K562 (cell line): ENCODE measurements around the gene LMAN1L. TPM values are rescaled to one million over a fixed set of nuclear protein-coding genes. Genes with fewer than 3 reads are reported as not detected.

Experiments used
- ATF1 ChIP-seq, 2 experiments: fragments of 450-650 bp in 1 of 2; IDR thresholded peaks; 2 replicates each; pipeline ENCODE4 v1.6.1; 2016; ENCODE audit warnings: missing compliant biosample characterization in 1 of 2, missing genetic modification characterization in 1 of 2
- ATF7 ChIP-seq: fragments of 450-650 bp; IDR thresholded peaks from 2 replicates; pipeline ENCODE4 v1.7.1; 2014; ENCODE audit warnings: mild to moderate bottlenecking, moderate library complexity
- DIDO1 ChIP-seq: fragments of 450-650 bp; IDR thresholded peaks from 2 replicates; pipeline ENCODE4 v1.6.1; 2016; ENCODE audit warnings: low read depth, missing biosample characterization, missing genetic modification characterization
- GTF3C2 ChIP-seq: IDR thresholded peaks from 3 replicates; pipeline ENCODE4 v1.6.1; 2011; ENCODE audit warnings: borderline replicate concordance, mild to moderate bottlenecking, moderate library complexity; ENCODE audit not compliant: insufficient read length; ENCODE audit errors: extremely low read depth
- KAT7 ChIP-seq: sonication (generic); formaldehyde crosslinking; IDR thresholded peaks from 2 replicates; pipeline ENCODE4 v1.8.0; 2022; ENCODE audit warnings: missing genetic modification reagents, mild to moderate bottlenecking, borderline replicate concordance
- KDM2B ChIP-seq: fragments of 250-450 bp; sonication (Bioruptor Pico); IDR thresholded peaks from 2 replicates; pipeline ENCODE4 v1.8.0; 2021; ENCODE audit warnings: mild to moderate bottlenecking, moderate library complexity
- KLF10 ChIP-seq: fragments of 250-450 bp; sonication (Bioruptor Pico); IDR thresholded peaks from 2 replicates; pipeline ENCODE4 v1.6.1; 2021; ENCODE audit warnings: matching md5 sums
- NFYB ChIP-seq: IDR thresholded peaks from 2 replicates; pipeline ENCODE4 v1.6.1; 2011; ENCODE audit warnings: mild to moderate bottlenecking, moderate library complexity; ENCODE audit not compliant: insufficient read length; ENCODE audit errors: extremely low read depth
- POU5F1 ChIP-seq: fragments of 150-350 bp; IDR thresholded peaks from 2 replicates; pipeline ENCODE4 v1.6.1; 2014; ENCODE audit warnings: borderline replicate concordance, low read length, low read depth, mild to moderate bottlenecking; ENCODE audit not compliant: partially characterized antibody
- SAFB2 ChIP-seq: fragments of 200-400 bp; formaldehyde crosslinking; IDR thresholded peaks from 2 replicates; pipeline ENCODE4 v1.6.1; 2018; ENCODE audit warnings: borderline replicate concordance, low read length, low read depth, moderate library complexity; ENCODE audit not compliant: severe bottlenecking
- SMARCC2 ChIP-seq: fragments of 450-650 bp; IDR thresholded peaks from 2 replicates; pipeline ENCODE4 v1.6.1; 2017; ENCODE audit warnings: antibody characterized with exemption, moderate library complexity, mild to moderate bottlenecking, low read depth
- STAG1 ChIP-seq: sonication (generic); formaldehyde crosslinking; IDR thresholded peaks from 2 replicates; pipeline ENCODE4 v1.5.0; 2020; ENCODE audit warnings: missing genetic modification reagents, borderline replicate concordance
- TCF3 ChIP-seq: sonication (generic); formaldehyde crosslinking; IDR thresholded peaks from 2 replicates; pipeline ENCODE4 v1.4.0; 2020; ENCODE audit warnings: mild to moderate bottlenecking, missing genetic modification reagents
- THAP7 ChIP-seq: fragments of 250-450 bp; sonication (Bioruptor Pico); IDR thresholded peaks from 2 replicates; pipeline ENCODE4 v1.5.0; 2021
- ZBTB17 ChIP-seq: fragments of 450-650 bp; formaldehyde crosslinking; IDR thresholded peaks from 2 replicates; pipeline ENCODE4 v1.4.0; 2020; ENCODE audit warnings: mild to moderate bottlenecking
- ZC3H11A ChIP-seq: IDR thresholded peaks from 2 replicates; pipeline ENCODE4 v1.6.1; 2012; ENCODE audit warnings: low read depth, low read length, improper control_type of control experiment
- ZFX ChIP-seq: sonication (generic); formaldehyde crosslinking; IDR thresholded peaks from 2 replicates; pipeline ENCODE4 v1.8.0; 2022; ENCODE audit warnings: mild to moderate bottlenecking, missing genetic modification reagents, moderate library complexity
- ZNF707 ChIP-seq: fragments of 250-450 bp; sonication (Bioruptor Pico); conservative IDR thresholded peaks from 2 replicates; pipeline ENCODE4 v1.8.0; 2022; ENCODE audit warnings: inconsistent platforms, mild to moderate bottlenecking, moderate library complexity
- polyA plus RNA-seq, 8 experiments: library from polyadenylated mRNA; depleted of rRNA in 4 of 8; stranded (reverse) in 5 of 8; unstranded in 3 of 8; fragments of >200 nt; fragmentation: Nextera tagmentation in 2 of 8; fragmentation: Illumina TruSeq in 1 of 8; extraction: Ambion mirVana in 2 of 8; extraction: Trizol in 1 of 8; gene quantifications; 2 replicates each; pipeline versions ENCODE4 v1.2.1 to v1.2.3, GENCODE V29; 2011 to 2014; ENCODE audit warnings: inconsistent platforms in 1 of 8, missing spikeins in 1 of 8
- total RNA-seq, 7 experiments: library from RNA; depleted of rRNA in 6 of 7; stranded (reverse); fragments of >200 nt in 6 of 7; fragmentation: Illumina TruSeq in 2 of 7; extraction: Trizol in 2 of 7; gene quantifications; 2 replicates each; pipeline versions ENCODE4 v1.2.1 to v1.2.3, GENCODE V29; 2011 to 2021; ENCODE audit warnings: low replicate concordance in 1 of 7
- TF ChIP-seq, protein P1 (sequence below): sonication (generic); formaldehyde crosslinking; IDR thresholded peaks from 2 replicates; pipeline ENCODE4 v1.8.0; 2022; ENCODE audit warnings: mild to moderate bottlenecking, missing genetic modification reagents
- TF ChIP-seq, protein P2 (sequence below): sonication (generic); formaldehyde crosslinking; IDR thresholded peaks from 2 replicates; pipeline ENCODE4 v1.8.0; 2022; ENCODE audit warnings: mild to moderate bottlenecking, low read depth, missing genetic modification reagents
- TF ChIP-seq, protein P3 (sequence below): fragments of 250-450 bp; sonication (Bioruptor Pico); IDR thresholded peaks from 2 replicates; pipeline ENCODE4 v1.5.0; 2021; ENCODE audit warnings: mild to moderate bottlenecking, borderline replicate concordance

The LMAN1L gene
- total and polyA plus RNA-seq, 9 of the 15 experiments (the other 6 are each of a cell fraction or from before 2014, with no cell fraction given): not detected

- TF ChIP-seq, protein P1, sequence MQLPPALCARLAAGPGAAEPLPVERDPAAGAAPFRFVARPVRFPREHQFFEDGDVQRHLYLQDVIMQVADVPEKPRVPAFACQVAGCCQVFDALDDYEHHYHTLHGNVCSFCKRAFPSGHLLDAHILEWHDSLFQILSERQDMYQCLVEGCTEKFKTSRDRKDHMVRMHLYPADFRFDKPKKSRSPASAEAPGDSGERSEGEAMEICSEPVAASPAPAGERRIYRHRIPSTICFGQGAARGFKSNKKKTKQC (CRISPR knock-in tag): no peak
- TF ChIP-seq KDM2B (CRISPR knock-in tag) (no peak), KLF10 (CRISPR knock-in tag) (no peak), STAG1 (CRISPR knock-in tag) (no peak), ZC3H11A (no peak), ATF7 (no peak), TCF3 (CRISPR knock-in tag) (no peak), POU5F1 (no peak), ZNF707 (CRISPR knock-in tag) (no peak), ATF1 (CRISPR knock-in tag; IDR thresholded peaks at IDR 0.05) (no peak), ATF1 (tag; IDR thresholded peaks at IDR 0.05) (no peak), GTF3C2 (no peak), SAFB2 (no peak), THAP7 (no peak), ZFX (CRISPR knock-in tag) (no peak), KAT7 (CRISPR knock-in tag) (no peak), SMARCC2 (no peak), ZBTB17 (CRISPR knock-in tag) (no peak), DIDO1 (tag) (no peak), NFYB (no peak)
- TF ChIP-seq, protein P2, sequence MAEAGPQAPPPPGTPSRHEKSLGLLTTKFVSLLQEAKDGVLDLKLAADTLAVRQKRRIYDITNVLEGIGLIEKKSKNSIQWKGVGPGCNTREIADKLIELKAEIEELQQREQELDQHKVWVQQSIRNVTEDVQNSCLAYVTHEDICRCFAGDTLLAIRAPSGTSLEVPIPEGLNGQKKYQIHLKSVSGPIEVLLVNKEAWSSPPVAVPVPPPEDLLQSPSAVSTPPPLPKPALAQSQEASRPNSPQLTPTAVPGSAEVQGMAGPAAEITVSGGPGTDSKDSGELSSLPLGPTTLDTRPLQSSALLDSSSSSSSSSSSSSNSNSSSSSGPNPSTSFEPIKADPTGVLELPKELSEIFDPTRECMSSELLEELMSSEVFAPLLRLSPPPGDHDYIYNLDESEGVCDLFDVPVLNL (CRISPR knock-in tag): no peak
- TF ChIP-seq, protein P3, sequence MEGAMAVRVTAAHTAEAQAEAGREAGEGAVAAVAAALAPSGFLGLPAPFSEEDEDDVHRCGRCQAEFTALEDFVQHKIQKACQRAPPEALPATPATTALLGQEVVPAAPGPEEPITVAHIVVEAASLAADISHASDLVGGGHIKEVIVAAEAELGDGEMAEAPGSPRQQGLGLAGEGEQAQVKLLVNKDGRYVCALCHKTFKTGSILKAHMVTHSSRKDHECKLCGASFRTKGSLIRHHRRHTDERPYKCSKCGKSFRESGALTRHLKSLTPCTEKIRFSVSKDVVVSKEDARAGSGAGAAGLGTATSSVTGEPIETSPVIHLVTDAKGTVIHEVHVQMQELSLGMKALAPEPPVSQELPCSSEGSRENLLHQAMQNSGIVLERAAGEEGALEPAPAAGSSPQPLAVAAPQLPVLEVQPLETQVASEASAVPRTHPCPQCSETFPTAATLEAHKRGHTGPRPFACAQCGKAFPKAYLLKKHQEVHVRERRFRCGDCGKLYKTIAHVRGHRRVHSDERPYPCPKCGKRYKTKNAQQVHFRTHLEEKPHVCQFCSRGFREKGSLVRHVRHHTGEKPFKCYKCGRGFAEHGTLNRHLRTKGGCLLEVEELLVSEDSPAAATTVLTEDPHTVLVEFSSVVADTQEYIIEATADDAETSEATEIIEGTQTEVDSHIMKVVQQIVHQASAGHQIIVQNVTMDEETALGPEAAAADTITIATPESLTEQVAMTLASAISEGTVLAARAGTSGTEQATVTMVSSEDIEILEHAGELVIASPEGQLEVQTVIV (CRISPR knock-in tag): no peak
Measured at GRCh38 chr15:74873756-74874424, 61.3 kb downstream of the LMAN1L start (continued).
